ENCODE data around the gene PGAP1.
"Not testable (repeated sequence)": the region's sequence is repeated elsewhere in the genome, so short reads cannot be mapped to it uniquely, and the experiment has no call there.

The PGAP1 gene

GRCh38 chr2:196951973-196952372 is 25.5 kb upstream of the PGAP1 start:
- DNase-seq (ENCODE audit: low spot score) = no peak

- DNase-seq (ENCODE audit: low spot score) = no peak
Measured at GRCh38 chr2:196949116-196949515, 22.6 kb upstream of the PGAP1 start.

- DNase-seq (ENCODE audit: low spot score) = no peak
Measured at GRCh38 chr2:196944570-196944969, 18.1 kb upstream of the PGAP1 start.

GRCh38 chr2:196941398-196942078 is 15.0 kb upstream of the PGAP1 start:
- DNase-seq (ENCODE audit: low spot score) = no peak

DNA sequence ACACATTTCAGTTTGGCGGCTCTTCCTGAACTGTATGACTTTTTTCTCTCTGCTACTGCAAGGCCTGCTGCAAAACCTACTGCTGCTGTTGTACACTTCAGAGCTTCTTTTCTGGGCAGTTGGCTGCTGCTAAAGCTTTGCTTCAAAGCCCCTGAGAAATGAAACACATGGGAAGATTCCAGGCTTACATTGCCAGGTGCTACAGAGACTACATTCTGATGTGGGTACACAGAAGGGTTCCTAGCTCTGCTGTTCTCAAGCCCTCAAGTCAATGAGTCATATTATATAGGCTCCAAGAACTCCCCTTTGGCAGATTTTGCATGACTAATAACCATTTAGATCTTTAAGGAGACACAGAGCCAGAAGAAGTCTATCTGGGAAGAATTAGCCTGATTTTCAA is 12.9 kb upstream of the PGAP1 start:
- DNase-seq (ENCODE audit: low spot score) = no peak

GRCh38 chr2:196935432-196935831 is 8.9 kb upstream of the PGAP1 start:
- DNase-seq (ENCODE audit: low spot score) = no peak

- no peak for DNase-seq (ENCODE audit: low spot score)
Measured at GRCh38 chr2:196934672-196935071, 8.2 kb upstream of the PGAP1 start.

- no peak for DNase-seq (ENCODE audit: low spot score)
Measured at GRCh38 chr2:196931555-196931954, 5.0 kb upstream of the PGAP1 start.

DNA sequence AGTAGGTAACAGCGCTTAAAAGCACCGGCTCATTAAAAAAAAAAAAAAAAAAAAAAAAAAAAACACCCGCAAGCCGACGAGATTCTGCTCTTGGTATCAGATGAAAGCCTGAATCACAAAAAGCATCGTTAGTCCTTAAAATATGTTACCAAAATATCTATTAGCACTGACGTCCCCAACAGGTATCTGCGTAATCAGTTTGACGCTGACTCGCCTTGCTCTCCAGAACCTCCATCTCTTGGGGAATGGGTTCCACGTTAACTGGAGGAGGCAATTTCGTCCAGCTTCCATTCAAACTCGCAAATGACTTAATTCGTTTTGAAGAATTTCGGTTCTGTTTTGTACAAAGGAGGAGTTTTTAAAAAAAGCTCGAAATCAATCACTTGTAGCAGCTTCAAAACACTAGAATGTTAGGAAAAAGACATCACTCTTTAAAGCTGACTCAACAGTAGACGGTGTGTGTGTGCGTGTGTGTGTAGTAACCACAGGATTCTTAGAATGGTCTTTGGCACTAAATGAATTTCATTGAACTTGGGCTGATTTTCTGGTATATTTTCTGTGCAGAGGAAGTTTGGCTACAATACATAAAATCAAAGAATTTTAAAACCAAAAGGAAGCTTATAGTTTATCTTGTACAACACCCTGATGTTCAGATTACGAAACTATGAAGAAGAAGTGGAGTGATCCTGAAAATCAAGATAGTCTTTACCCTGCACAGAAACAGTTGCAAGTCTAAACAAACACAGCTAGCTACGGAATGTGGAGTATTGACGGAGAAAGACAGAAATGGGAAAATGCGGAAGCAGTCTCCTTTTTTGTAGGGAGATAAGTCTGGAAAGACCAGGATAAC is 1.1 kb upstream of the PGAP1 start:
- no peak for DNase-seq (ENCODE audit: low spot score)

DNA sequence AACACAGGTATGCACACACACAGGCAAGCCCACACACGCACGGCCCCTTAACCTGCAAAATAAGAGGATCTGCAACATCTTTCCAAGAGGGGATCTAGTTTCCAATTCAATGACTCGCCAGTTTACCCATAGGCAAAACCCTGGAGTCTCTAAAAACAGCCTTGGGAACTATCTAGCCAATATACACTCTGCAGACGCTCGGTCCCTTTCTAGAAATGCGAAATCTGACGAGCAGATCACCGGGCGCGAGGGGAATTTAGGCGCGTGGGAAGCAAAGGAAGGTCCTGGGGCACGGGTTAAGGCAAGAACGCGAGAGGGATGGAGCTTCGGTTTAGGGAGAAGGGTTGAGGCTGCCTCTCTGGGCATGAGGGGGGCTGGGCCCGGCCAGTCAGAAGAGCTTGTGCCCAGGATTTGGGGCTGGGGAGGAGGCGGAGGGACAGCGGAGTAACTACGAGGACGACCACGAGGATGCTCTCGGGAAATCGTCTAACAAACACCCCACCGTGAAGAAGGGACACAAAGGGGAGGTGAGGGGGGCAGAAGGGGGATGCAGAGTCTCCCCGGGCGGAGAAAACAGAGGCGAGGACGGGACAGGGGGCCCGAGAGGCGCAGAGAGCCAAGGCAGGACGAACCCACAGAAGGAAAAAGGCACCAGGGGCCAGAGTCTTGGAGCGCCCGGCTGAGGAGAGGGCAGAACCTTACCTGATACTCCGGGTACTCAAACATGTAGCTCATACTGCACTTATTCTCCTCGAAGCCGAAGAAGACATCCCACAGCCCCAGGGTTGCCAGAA is 542 bp downstream of the PGAP1 start:
- peak; percentile 69 for DNase-seq (ENCODE audit: low spot score)

DNA sequence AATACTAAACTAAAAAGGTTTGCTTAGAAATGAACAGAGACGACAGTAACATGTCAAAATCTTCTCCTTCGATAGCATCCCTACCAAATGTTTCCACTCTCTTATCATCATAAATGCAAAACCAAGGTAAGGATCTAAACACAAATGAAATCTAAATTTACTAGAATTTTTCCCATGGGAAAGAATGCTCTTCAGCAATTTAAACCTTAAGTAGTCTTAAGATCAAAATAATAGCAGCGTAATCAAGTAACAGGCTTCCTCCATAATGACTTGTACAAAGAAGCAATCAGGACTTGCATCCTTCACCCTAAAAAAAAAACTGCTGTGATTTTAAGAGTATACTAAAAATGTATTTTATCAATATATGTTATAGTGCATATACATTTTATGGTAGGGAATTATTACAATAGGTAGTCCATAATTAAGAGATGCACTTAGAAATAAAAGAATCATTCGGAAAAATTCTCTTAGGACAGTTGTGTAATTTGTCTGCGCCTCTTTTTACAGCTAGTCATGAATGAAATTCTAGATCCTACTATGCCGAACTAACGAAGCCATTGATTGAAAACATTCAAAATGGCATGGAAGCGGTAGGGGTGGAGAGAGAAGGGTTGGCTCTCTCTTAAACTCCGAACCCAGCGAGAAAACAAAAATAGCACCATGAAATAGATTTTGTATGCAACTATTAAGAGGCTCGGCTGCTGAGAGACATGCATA is 1.3 kb downstream of the PGAP1 start:
- DNase-seq (ENCODE audit: low spot score) = no peak

- no peak for DNase-seq (ENCODE audit: low spot score)
Measured at GRCh38 chr2:196924051-196924450, 2.5 kb downstream of the PGAP1 start.

DNA sequence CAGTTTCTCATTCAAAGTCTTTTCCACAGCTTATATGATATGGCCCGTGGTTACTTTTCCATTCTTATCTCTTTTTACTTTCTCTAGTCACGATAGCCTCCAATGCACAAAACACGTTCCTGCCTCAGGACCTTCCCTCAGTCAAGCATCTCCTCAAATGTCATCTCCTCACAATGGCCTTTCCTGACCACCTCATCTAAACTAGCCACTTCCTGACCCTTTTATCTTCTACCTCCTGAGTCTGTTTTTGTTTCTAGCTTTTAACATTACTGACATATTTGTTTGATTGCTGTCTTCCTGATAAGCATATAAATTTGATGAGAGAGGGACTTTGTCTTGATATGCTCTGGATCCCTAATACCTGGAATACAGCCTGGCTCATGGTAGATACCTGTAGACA is 7.6 kb downstream of the PGAP1 start:
- DNase-seq (ENCODE audit: low spot score) = no peak

DNA sequence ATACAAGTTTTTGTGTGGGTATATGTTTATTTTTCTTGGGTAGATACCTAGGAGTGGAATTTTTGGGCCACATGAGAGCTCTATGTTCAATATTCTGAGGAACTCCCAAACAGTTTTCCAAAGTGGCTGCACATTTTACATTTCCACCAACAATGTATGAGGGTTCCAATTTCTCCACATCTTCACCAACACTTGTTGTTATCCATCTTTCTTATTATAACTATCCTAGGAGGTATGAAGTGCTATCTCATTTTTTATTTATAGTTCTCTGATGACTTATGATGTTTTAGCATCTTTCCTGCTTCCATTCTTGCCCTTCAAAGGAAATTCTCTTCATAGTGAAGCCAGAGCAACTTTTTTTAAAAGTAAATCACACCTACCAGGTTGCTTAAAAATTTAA is 8.7 kb downstream of the PGAP1 start:
- no peak for DNase-seq (ENCODE audit: low spot score)

- no peak for DNase-seq (ENCODE audit: low spot score)
Measured at GRCh38 chr2:196915507-196916189, 10.9 kb downstream of the PGAP1 start.

DNA sequence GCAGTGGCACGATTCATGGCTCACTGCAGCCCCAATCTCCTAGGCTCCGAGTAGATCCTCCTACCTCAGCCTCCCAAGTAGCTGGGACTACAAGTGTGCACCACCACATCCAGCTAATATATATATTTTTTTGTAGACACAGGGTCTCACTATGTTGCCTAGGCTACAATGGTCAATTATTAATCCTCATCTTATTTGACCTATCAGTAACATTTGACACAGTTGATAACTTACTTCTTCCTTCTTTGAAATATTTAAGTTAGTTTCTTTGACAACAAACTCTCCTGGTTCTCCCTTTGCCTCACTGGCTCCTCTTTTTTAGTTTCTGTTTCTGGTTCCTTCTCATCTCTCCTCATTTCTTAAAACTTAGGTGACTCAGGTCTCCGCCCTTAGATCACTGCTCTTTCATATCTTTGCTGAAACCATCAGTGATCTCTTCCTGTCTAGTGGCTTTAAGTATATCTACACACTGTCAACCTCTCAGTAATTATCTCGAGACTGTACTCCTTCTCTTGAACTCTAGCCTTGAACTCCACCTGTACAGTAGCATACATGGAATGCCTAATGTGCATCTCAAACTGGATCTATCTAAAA is 11.5 kb downstream of the PGAP1 start:
- no peak for DNase-seq (ENCODE audit: low spot score)

DNA sequence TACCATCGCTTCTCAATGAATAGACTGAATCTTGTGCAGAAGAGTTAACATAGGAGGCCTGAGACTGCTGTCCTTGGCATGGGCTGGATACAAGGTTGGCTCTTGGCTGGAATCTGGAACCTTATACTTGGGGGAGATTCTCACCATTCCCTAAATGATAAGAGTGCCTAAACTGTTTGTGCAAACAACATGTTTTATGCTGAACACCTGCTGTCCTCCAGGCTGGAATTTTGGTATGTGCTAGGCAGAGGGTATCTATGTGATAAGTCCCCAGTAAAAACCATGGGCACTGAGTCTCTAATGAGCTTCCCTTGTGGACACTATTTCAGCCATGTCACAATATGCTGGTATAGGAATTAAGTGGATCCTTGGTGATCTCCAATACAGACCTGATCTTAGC is 12.8 kb downstream of the PGAP1 start:
- no peak for DNase-seq (ENCODE audit: low spot score)

GRCh38 chr2:196905365-196905764 is 21.1 kb downstream of the PGAP1 start:
- not testable (repeated sequence) for DNase-seq (ENCODE audit: low spot score)

GRCh38 chr2:196902828-196903227 is 23.7 kb downstream of the PGAP1 start:
- DNase-seq (ENCODE audit: low spot score) = no peak

- DNase-seq (ENCODE audit: low spot score) = no peak
Measured at GRCh38 chr2:196900843-196901242, 25.7 kb downstream of the PGAP1 start.

DNA sequence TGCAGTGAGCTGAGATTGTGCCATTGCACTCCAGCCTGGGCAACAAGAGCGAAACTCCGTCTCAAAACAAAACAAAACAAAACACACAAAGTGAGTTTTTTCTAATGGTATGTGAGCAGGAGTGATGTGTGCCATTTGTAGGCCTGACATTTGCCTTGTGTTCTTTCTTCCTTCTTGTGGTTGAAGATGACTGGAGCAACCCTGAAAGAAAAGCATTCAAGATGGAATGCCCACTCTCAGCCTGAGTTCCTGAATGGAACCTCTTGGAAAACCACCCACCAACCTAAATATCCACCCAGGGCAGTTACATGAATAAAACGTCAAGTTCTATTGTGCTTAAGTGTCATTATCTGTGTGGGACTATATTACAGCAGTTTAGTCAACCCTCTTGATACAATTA is 26.5 kb downstream of the PGAP1 start:
- DNase-seq (ENCODE audit: low spot score) = no peak

Measured in left forelimb (tissue), 1 donor.